Neural progenitor cell (in vitro differentiated cells): Measurements from ENCODE around the gene TKFC.

Experiments
- CTCF ChIP-seq: fragments of 200-600 bp; sonication (generic); IDR thresholded peaks from 2 replicates; pipeline ENCODE4 v1.5.1; 2017; ENCODE audit warnings: antibody characterized with exemption, mild to moderate bottlenecking
- EZH2 ChIP-seq: fragments of 200-600 bp; sonication (generic); IDR thresholded peaks from 2 replicates; pipeline ENCODE4 v1.6.1; 2017; ENCODE audit warnings: antibody characterized with exemption, mild to moderate bottlenecking, moderate library complexity

DNA sequence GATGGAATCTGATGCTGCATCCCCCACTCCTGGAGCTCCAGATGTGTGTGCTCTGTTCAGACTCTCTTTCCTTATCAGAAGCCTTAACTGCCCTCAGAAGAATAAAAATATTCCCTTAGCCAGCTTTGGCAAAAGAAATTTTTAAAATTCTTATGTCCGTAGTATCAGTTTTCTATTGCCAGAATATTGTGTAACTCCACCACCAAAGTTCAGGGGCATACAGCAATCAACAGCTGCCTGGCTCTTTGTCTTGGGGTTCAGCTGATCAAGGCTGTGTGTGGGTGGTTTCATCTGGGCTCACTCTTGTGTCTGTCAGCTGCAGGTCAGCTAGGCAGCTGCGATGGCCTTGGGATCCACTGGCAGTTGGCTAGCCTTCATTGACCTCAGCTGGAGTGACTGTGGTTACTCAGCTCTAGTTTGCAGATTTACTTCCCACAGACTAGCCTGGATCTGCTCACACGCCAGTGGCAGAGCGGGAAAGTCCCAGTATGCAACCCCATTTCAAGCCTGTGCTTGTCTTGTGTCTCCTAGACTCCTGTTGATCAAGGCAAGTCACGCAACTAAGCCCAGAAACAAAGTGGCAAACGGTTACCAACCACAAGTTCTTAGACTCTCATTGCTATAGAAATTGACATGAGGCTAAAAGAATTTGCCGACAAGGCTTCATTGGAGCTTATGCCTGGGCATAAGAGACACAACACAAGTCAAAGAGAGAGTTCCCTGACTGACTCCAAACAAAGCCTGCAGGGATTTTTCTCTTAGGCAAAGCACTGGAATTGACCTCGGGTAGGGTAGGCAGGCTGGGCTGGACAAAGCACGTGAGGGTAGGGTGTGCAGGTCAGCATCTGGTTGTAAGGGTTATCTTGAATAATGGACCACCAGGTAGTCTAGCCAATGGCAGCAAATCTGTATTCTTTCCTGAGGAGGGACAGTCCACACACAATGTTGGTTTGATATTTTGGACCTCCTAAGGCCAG, 36.6 kb downstream of the TKFC start:
- TF ChIP-seq CTCF, result no peak
- no peak for TF ChIP-seq EZH2
